A673 (cell line): ENCODE results near the gene RS1.

Source experiments
- EZH2 ChIP-seq: fragments of 200-600 bp; sonication (generic); IDR thresholded peaks from 2 replicates; pipeline ENCODE4 v1.6.1; 2017; ENCODE audit warnings: borderline replicate concordance, low read depth, mild to moderate bottlenecking, mixed read lengths, antibody characterized with exemption, low read length; ENCODE audit not compliant: poor library complexity, severe bottlenecking
- TF ChIP-seq, protein P1 (sequence below): fragments of 300-800, 200-600 bp; sonication (generic); conservative IDR thresholded peaks from 2 replicates; pipeline ENCODE4 v1.5.1; 2017; ENCODE audit warnings: low read depth, mild to moderate bottlenecking, antibody characterized with exemption, low read length, moderate library complexity, mixed read lengths

DNA sequence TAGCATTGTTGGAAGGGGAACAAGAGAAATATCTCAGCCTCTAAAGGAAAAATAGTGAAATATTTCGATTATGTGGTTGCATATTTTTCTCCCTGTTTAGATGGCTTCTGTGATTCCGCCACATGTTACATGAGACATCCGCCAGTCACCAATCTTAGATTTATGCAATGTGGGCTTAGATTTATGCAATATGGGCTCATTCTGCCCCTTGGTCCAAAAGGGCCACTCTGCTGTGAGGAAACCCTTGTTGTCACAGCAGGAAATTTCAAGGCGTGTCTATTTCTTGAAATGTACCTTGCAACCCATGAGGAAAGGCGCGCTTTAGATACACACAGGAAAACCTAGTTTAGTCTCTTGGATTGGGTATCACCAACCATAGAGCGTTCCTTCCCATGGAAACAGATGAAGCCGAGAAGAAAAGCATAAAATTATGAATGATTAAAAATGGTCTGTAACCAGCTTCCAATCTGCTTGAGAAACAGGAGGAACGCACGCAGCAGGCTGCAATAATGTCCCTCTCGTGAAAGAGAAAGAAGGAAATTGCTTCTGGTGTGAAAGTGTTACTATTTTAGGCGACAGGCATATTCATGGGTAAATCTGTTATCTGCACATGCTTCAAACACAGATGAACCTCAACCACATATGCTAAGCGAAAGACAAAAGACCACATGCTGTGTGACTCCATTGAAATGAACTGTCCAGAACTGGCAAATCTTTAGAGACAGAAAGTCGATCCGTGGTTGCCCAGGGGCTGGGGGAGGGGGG is 3.7 kb downstream of the RS1 start:
- TF ChIP-seq, protein P1, sequence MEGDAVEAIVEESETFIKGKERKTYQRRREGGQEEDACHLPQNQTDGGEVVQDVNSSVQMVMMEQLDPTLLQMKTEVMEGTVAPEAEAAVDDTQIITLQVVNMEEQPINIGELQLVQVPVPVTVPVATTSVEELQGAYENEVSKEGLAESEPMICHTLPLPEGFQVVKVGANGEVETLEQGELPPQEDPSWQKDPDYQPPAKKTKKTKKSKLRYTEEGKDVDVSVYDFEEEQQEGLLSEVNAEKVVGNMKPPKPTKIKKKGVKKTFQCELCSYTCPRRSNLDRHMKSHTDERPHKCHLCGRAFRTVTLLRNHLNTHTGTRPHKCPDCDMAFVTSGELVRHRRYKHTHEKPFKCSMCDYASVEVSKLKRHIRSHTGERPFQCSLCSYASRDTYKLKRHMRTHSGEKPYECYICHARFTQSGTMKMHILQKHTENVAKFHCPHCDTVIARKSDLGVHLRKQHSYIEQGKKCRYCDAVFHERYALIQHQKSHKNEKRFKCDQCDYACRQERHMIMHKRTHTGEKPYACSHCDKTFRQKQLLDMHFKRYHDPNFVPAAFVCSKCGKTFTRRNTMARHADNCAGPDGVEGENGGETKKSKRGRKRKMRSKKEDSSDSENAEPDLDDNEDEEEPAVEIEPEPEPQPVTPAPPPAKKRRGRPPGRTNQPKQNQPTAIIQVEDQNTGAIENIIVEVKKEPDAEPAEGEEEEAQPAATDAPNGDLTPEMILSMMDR = no peak
- TF ChIP-seq EZH2 = no peak
